Mesothelial cell of epicardium (in vitro differentiated cells): ENCODE results near the gene C20orf96. TPM values are rescaled to one million over a fixed set of nuclear protein-coding genes. Genes with fewer than 3 reads are reported as not detected.

Experiments
- DNase-seq, 2 experiments: peaks; one replicate each; pipeline ENCODE4 v3.0.0; 2021; ENCODE audit warnings: low spot score in 2 of 2; ENCODE audit not compliant: unreplicated experiment in 2 of 2
- H3K27ac Mint-ChIP-seq: 2 replicates; pipeline ENCODE4 v1.8.0; 2021; ENCODE audit warnings: mixed read lengths
- H3K27me3 Mint-ChIP-seq: 2 replicates; pipeline ENCODE4 v1.8.0; 2021; ENCODE audit warnings: low read depth, mixed read lengths
- H3K36me3 Mint-ChIP-seq: 2 replicates; pipeline ENCODE4 v1.8.0; 2021; ENCODE audit warnings: mixed read lengths
- H3K4me1 Mint-ChIP-seq: 2 replicates; pipeline ENCODE4 v1.8.0; 2021; ENCODE audit warnings: mixed read lengths
- H3K4me3 Mint-ChIP-seq: 2 replicates; pipeline ENCODE4 v1.8.0; 2021; ENCODE audit warnings: mild to moderate bottlenecking, moderate library complexity, mixed read lengths
- H3K9me3 Mint-ChIP-seq: 2 replicates; pipeline ENCODE4 v1.8.0; 2021; ENCODE audit warnings: mixed read lengths
- CTCF ChIP-seq: fragments of 200-600 bp; sonication (generic); IDR thresholded peaks from one replicate; pipeline ENCODE4 v1.5.0; 2021; ENCODE audit warnings: antibody characterized with exemption; ENCODE audit not compliant: unreplicated experiment
- total RNA-seq: library from RNA; stranded (reverse); gene quantifications from 3 replicates; pipeline ENCODE4 v1.2.1, GENCODE V29; 2021

Gene C20orf96
- total RNA-seq, 1 donor from 2014 or later = 52.8 TPM

GRCh38 chr20:278607-279571 lies 11.7 kb downstream of the C20orf96 start:
- Mint-ChIP-seq H3K36me3 (peaks cover 57% of the 10 kb centered on the region), H3K27ac (no peak overlapping the region), H3K9me3 (peaks cover 3% of the 10 kb centered on the region), H3K4me1 (peaks cover 2% of the 10 kb centered on the region), H3K27me3 (no peaks in the 10 kb centered on the region), H3K4me3 (no peak overlapping the region)
- DNase-seq = no peak
- TF ChIP-seq CTCF = no peak

GRCh38 chr20:278181-278580 lies 12.4 kb downstream of the C20orf96 start:
- no peak overlapping the region for H3K27ac Mint-ChIP-seq
- TF ChIP-seq CTCF = no peak
- H3K4me1 Mint-ChIP-seq = peaks cover 2% of the 10 kb centered on the region
- peaks cover 57% of the 10 kb centered on the region for H3K36me3 Mint-ChIP-seq
- DNase-seq = no peak
- H3K9me3 Mint-ChIP-seq = peaks cover 3% of the 10 kb centered on the region
- H3K4me3 Mint-ChIP-seq = no peak overlapping the region
- H3K27me3 Mint-ChIP-seq = no peaks in the 10 kb centered on the region

GRCh38 chr20:277496-277781 lies 13.1 kb downstream of the C20orf96 start:
- Mint-ChIP-seq H3K4me1 (peaks cover 2% of the 10 kb centered on the region), H3K27ac (no peak overlapping the region), H3K27me3 (no peaks in the 10 kb centered on the region), H3K9me3 (peaks cover 3% of the 10 kb centered on the region), H3K4me3 (no peak overlapping the region), H3K36me3 (peaks cover 62% of the 10 kb centered on the region)
- no peak for DNase-seq
- no peak for TF ChIP-seq CTCF

GRCh38 chr20:276620-277495 lies 13.7 kb downstream of the C20orf96 start:
- peaks cover 2% of the 10 kb centered on the region for H3K4me1 Mint-ChIP-seq

GRCh38 chr20:275791-276190 lies 14.8 kb downstream of the C20orf96 start:
- no peaks in the 10 kb centered on the region for H3K27me3 Mint-ChIP-seq
- no peak overlapping the region for H3K27ac Mint-ChIP-seq
- peaks cover 3% of the 10 kb centered on the region for H3K9me3 Mint-ChIP-seq
- H3K36me3 Mint-ChIP-seq = peaks cover 53% of the 10 kb centered on the region
- no peak for DNase-seq
- no peak for TF ChIP-seq CTCF
- peaks cover 2% of the 10 kb centered on the region for H3K4me1 Mint-ChIP-seq
- no peak overlapping the region for H3K4me3 Mint-ChIP-seq

More at GRCh38 chr20:276620-277495, 13.7 kb downstream of the C20orf96 start:
- Mint-ChIP-seq H3K9me3 (peaks cover 3% of the 10 kb centered on the region), H3K27me3 (no peaks in the 10 kb centered on the region), H3K4me3 (no peak overlapping the region), H3K27ac (no peak overlapping the region), H3K36me3 (peaks cover 59% of the 10 kb centered on the region)
- DNase-seq = no peak
- TF ChIP-seq CTCF = no peak
